Hepatocyte (in vitro differentiated cells): ENCODE data around the gene BMP6. TPM values are rescaled to one million over a fixed set of nuclear protein-coding genes. Genes with fewer than 3 reads are reported as not detected.

Experiments
- DNase-seq: peaks from one replicate; pipeline ENCODE4 v3.0.0-alpha.2; 2016; ENCODE audit warnings: low spot score
- H2AFZ ChIP-seq: fragments of 200-600 bp; sonication (generic); 2 replicates; pipeline ENCODE4 v1.6.0; 2016; ENCODE audit warnings: antibody characterized with exemption, mild to moderate bottlenecking
- H3K27ac ChIP-seq: fragments of 200-600 bp; sonication (generic); 2 replicates; pipeline ENCODE4 v1.5.1; 2016; ENCODE audit warnings: mild to moderate bottlenecking
- H3K27me3 ChIP-seq: fragments of 200-600 bp; sonication (generic); 2 replicates; pipeline ENCODE4 v1.6.1; 2016
- H3K36me3 ChIP-seq: fragments of 200-600 bp; sonication (generic); replicated peaks from 2 replicates; pipeline ENCODE4 v1.5.1; 2016; ENCODE audit warnings: low read depth; ENCODE audit not compliant: insufficient read depth
- H3K4me1 ChIP-seq: fragments of 200-600 bp; sonication (generic); 2 replicates; pipeline ENCODE4 v1.5.1; 2016; ENCODE audit warnings: mild to moderate bottlenecking, moderate library complexity; ENCODE audit not compliant: insufficient read depth
- H3K4me2 ChIP-seq: fragments of 200-600 bp; sonication (generic); 2 replicates; pipeline ENCODE4 v1.6.0; 2016
- H3K4me3 ChIP-seq: fragments of 200-600 bp; sonication (generic); 2 replicates; pipeline ENCODE4 v1.5.1; 2016; ENCODE audit warnings: mild to moderate bottlenecking
- H3K79me2 ChIP-seq: fragments of 200-600 bp; sonication (generic); 2 replicates; pipeline ENCODE4 v1.6.0; 2017; ENCODE audit warnings: mild to moderate bottlenecking
- H3K9me2 ChIP-seq: fragments of 200-600 bp; sonication (generic); replicated peaks from 2 replicates; pipeline ENCODE4 v1.6.0; 2017; ENCODE audit warnings: mild to moderate bottlenecking; ENCODE audit not compliant: insufficient read depth
- H3K9me3 ChIP-seq: fragments of 200-600 bp; sonication (generic); 2 replicates; pipeline ENCODE4 v1.5.1; 2016; ENCODE audit warnings: low read depth, mild to moderate bottlenecking
- H4K20me1 ChIP-seq: fragments of 200-600 bp; sonication (generic); 2 replicates; pipeline ENCODE4 v1.6.0; 2016; ENCODE audit warnings: mild to moderate bottlenecking; ENCODE audit not compliant: insufficient read depth, poor library complexity, severe bottlenecking
- CTCF ChIP-seq: fragments of 200-600 bp; sonication (generic); IDR thresholded peaks from 2 replicates; pipeline ENCODE4 v1.5.1; 2016; ENCODE audit warnings: antibody characterized with exemption, mild to moderate bottlenecking; ENCODE audit not compliant: poor library complexity
- EZH2 ChIP-seq: fragments of 200-600 bp; sonication (generic); IDR thresholded peaks from 2 replicates; pipeline ENCODE4 v1.6.1; 2016; ENCODE audit warnings: antibody characterized with exemption, mild to moderate bottlenecking, borderline replicate concordance
- EZH2phosphoT487 ChIP-seq: fragments of 200-600 bp; sonication (generic); IDR thresholded peaks from one replicate; pipeline ENCODE4 v1.6.1; 2018; ENCODE audit warnings: antibody characterized with exemption, mild to moderate bottlenecking, low read depth, moderate library complexity; ENCODE audit not compliant: unreplicated experiment, severe bottlenecking
- WGBS: methylation state at CpG from one replicate; pipeline ENCODE4 v1.1.6; 2016; ENCODE audit warnings: low lambda C conversion rate; ENCODE audit errors: missing lambda C conversion rate; 5-methylcytosine and 5-hydroxymethylcytosine counted together
- polyA plus RNA-seq: library from polyadenylated mRNA; unstranded; fragments of >200 nt; fragmentation: Nextera tagmentation; extraction: Ambion mirVana; gene quantifications from 2 replicates; pipeline ENCODE4 v1.2.1, GENCODE V29; 2016
- total RNA-seq: library from RNA; depleted of rRNA; stranded (reverse); fragments of >200 nt; gene quantifications from 2 replicates; pipeline ENCODE4 v1.2.3, GENCODE V29; 2014

Gene BMP6
- total and polyA plus RNA-seq, 2 experiments from 2014 or later: 4.0 to 4.3 TPM

DNA sequence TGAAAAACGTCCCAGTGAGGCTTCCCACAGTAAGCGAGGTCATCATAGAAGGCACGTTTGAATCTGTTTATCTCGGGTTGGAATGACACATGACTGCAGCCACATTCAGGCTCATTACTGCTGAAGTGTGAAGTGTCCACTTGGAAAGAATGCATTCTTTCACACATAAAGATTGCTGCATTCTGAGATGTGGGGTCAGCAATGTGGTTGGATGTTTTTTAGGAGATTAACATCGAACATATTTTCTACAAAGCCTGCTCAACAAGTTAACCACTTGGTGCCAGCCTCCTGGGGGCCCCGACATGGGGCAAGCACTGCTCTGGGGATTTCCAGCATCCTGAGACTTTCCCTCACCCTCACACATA is 79.9 kb downstream of the BMP6 start:
- H3K79me2 ChIP-seq: no peaks in the 10 kb centered on the region
- H3K9me2 ChIP-seq: no peaks in the 10 kb centered on the region
- no peak for DNase-seq
- TF ChIP-seq EZH2phosphoT487 (no peak), CTCF (no peak), EZH2 (no peak)
- no peak overlapping the region for H3K27ac ChIP-seq
- H3K36me3 ChIP-seq: no peaks in the 10 kb centered on the region
- H2AFZ ChIP-seq: no peak overlapping the region
- peak overlapping the region; percentile 34 for H3K4me2 ChIP-seq
- WGBS: 32% methylated on average over 6 of the region's 6 CpGs
- H3K9me3 ChIP-seq: no peaks in the 10 kb centered on the region
- H4K20me1 ChIP-seq: no peaks in the 10 kb centered on the region
- H3K27me3 ChIP-seq: no peaks in the 10 kb centered on the region
- peaks cover 14% of the 10 kb centered on the region for H3K4me1 ChIP-seq
- H3K4me3 ChIP-seq: no peak overlapping the region

DNA sequence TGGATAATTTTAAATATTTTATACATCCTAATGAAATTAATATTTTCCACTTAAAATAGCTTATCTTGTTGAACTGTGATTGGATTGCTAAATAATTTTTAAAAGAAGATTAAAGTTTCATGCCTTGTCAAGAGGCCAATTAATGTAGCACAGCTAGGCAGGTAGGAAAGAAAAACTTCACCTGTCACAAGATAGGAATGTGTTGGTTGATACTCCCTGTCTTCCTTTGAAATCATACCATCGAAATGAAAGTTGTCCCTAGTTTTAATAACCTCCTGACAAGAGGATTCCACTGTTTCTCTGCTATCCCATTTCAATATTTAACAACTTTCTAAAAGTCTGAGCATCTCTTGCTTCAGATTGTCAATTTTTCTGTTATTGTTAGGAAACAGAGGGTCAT is 80.8 kb downstream of the BMP6 start:
- H3K79me2 ChIP-seq: no peaks in the 10 kb centered on the region
- no peaks in the 10 kb centered on the region for H3K9me2 ChIP-seq
- H3K4me2 ChIP-seq: no peak overlapping the region
- no peak for DNase-seq
- no peak overlapping the region for H3K27ac ChIP-seq
- H3K36me3 ChIP-seq: no peaks in the 10 kb centered on the region
- no peak for TF ChIP-seq CTCF
- no peak for TF ChIP-seq EZH2
- TF ChIP-seq EZH2phosphoT487: no peak
- H3K4me1 ChIP-seq: peaks cover 14% of the 10 kb centered on the region
- no peak overlapping the region for H3K4me3 ChIP-seq
- no peaks in the 10 kb centered on the region for H4K20me1 ChIP-seq
- WGBS: 94% methylated on average over 1 of the region's 1 CpG
- no peak overlapping the region for H2AFZ ChIP-seq
- no peaks in the 10 kb centered on the region for H3K9me3 ChIP-seq
- no peaks in the 10 kb centered on the region for H3K27me3 ChIP-seq

GRCh38 chr6:7809346-7809745 is 83.4 kb downstream of the BMP6 start:
- no peak overlapping the region for H2AFZ ChIP-seq
- H3K9me2 ChIP-seq: no peaks in the 10 kb centered on the region
- 58% methylated on average over 7 of the region's 7 CpGs for WGBS
- H3K27me3 ChIP-seq: no peaks in the 10 kb centered on the region
- DNase-seq: no peak
- H3K4me1 ChIP-seq: peaks cover 14% of the 10 kb centered on the region
- H3K4me3 ChIP-seq: no peak overlapping the region
- no peaks in the 10 kb centered on the region for H3K79me2 ChIP-seq
- peak overlapping the region; percentile 30 for H3K4me2 ChIP-seq
- TF ChIP-seq EZH2phosphoT487: no peak
- no peak for TF ChIP-seq EZH2
- TF ChIP-seq CTCF: no peak
- H3K27ac ChIP-seq: no peak overlapping the region
- H4K20me1 ChIP-seq: no peaks in the 10 kb centered on the region
- H3K9me3 ChIP-seq: no peaks in the 10 kb centered on the region
- no peaks in the 10 kb centered on the region for H3K36me3 ChIP-seq

DNA sequence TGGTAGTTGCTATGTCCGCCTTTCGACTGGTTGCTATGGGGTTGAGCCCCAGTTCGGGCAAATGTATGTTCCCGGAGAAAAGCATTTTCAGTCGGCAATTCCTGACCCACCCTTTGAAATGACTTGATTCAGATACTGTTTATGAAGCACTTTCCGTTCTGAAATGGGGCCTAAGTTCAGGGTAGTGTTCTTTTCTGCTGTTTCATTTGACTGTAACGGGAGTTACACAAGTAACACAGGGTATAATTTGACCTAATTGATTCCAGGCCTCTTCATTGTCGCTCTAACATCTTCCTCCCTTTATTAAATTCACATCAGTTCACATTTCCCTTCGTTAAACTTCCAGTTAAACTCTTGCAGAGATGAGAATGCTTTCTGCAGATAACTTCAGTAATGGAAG is 85.5 kb downstream of the BMP6 start:
- DNase-seq: no peak
- H3K79me2 ChIP-seq: no peaks in the 10 kb centered on the region
- no peaks in the 10 kb centered on the region for H3K36me3 ChIP-seq
- no peaks in the 10 kb centered on the region for H3K4me1 ChIP-seq
- no peak overlapping the region for H3K4me2 ChIP-seq
- TF ChIP-seq EZH2phosphoT487: no peak
- H3K27ac ChIP-seq: no peak overlapping the region
- no peak overlapping the region for H2AFZ ChIP-seq
- no peak overlapping the region for H3K4me3 ChIP-seq
- H3K9me3 ChIP-seq: no peaks in the 10 kb centered on the region
- 65% methylated on average over 9 of the region's 9 CpGs for WGBS
- H3K27me3 ChIP-seq: no peaks in the 10 kb centered on the region
- no peaks in the 10 kb centered on the region for H4K20me1 ChIP-seq
- no peaks in the 10 kb centered on the region for H3K9me2 ChIP-seq
